HCT116 (cell line): ENCODE data around the gene FGF18. TPM values are rescaled to one million over a fixed set of nuclear protein-coding genes. Genes with fewer than 3 reads are reported as not detected.
A peak's percentile ranks its signal among the peaks of the same experiment; 100 is the strongest.

ENCODE experiments used
- ATAC-seq: fragments of 200-7000 bp; cut with Tn5 transposase; 2 replicates; pipeline ENCODE4 v1.9.1; 2020; ENCODE audit warnings: mild to moderate bottlenecking, moderate library complexity
- BruUV-seq: library from RNA; stranded (reverse); fragments of 400-500 nt; replicated peaks from 2 replicates; lab custom pipeline; 2021; lab: Mats Ljungman, UMichigan
- CTCF ChIA-PET: fragments of 300-600 bp; sonication (Branson Sonifier 250); formaldehyde crosslinking; loops from one replicate; lab custom pipeline; 2021; ENCODE audit warnings: antibody characterized with exemption; lab: Charles Lee
- POLR2A ChIA-PET: fragments of 300-600, 350-600 bp; sonication (Branson Sonifier 250); formaldehyde crosslinking; loops from one replicate; lab custom pipeline; 2021; ENCODE audit warnings: antibody characterized with exemption; lab: Charles Lee
- RAD21 ChIA-PET, 2 experiments: fragments of 300-600 bp; sonication (Branson Sonifier 250); formaldehyde crosslinking; loops; one replicate each; lab custom pipeline; 2023; ENCODE audit warnings: low total read pairs in 2 of 2; ENCODE audit not compliant: uncharacterized antibody in 2 of 2, unreplicated experiment in 2 of 2, low non-redundant PET in 1 of 2; lab: Charles Lee
- DNase-seq: peaks from one replicate; pipeline ENCODE4 v3.0.0-alpha.2; 2010; ENCODE audit warnings: low read depth, low spot score
- H2AFZ ChIP-seq: fragments of 200-600 bp; shearing (Covaris generic), sonication (generic); 2 replicates; pipeline ENCODE4 v1.6.1; 2017; ENCODE audit warnings: low read depth, mixed run types, mixed read lengths, antibody characterized with exemption, low read length; ENCODE audit not compliant: poor library complexity, severe bottlenecking
- H3K27ac ChIP-seq: 2 replicates; pipeline ENCODE4 v1.5.1; 2012; ENCODE audit warnings: low read depth, low read length
- H3K27me3 ChIP-seq: fragments of 200-600 bp; sonication (generic); 2 replicates; pipeline ENCODE4 v1.6.1; 2016; ENCODE audit warnings: mixed run types, low read length, mixed read lengths; ENCODE audit not compliant: insufficient read depth
- H3K36me3 ChIP-seq, 2 experiments: fragments of 200-500 bp in 1 of 2; fragments of 200-600 bp in 1 of 2; sonication (Bioruptor generic) in 1 of 2; sonication (generic) in 1 of 2; 2 replicates each; pipeline versions ENCODE4 v1.5.1 to v1.6.1; 2014 to 2016; ENCODE audit warnings: low read length in 2 of 2, inconsistent platforms in 1 of 2, mixed read lengths in 1 of 2, mixed run types in 1 of 2; ENCODE audit not compliant: insufficient read depth in 2 of 2, control insufficient read depth in 1 of 2
- H3K4me1 ChIP-seq, 2 experiments: fragments of 200-600 bp in 1 of 2; sonication (generic) in 1 of 2; 2 replicates each; pipeline versions ENCODE4 v1.5.1 to v1.6.1; 2012 to 2017; ENCODE audit warnings: low read length in 2 of 2, inconsistent platforms in 1 of 2, mild to moderate bottlenecking in 1 of 2, mixed read lengths in 1 of 2, mixed run types in 1 of 2, moderate library complexity in 1 of 2; ENCODE audit not compliant: insufficient read depth in 2 of 2, control insufficient read depth in 1 of 2
- H3K4me2 ChIP-seq: fragments of 200-600 bp; sonication (generic); 2 replicates; pipeline ENCODE4 v1.6.1; 2017; ENCODE audit warnings: mixed run types, low read length, mixed read lengths
- H3K4me3 ChIP-seq, 2 experiments: fragments of 200-600 bp in 1 of 2; sonication (generic) in 1 of 2; replicated peaks in 1 of 2; 2 replicates each; pipeline ENCODE4 v1.5.1; 2011 to 2016; ENCODE audit warnings: low read length in 2 of 2, control low read depth in 1 of 2, low read depth in 1 of 2, mild to moderate bottlenecking in 1 of 2, mixed read lengths in 1 of 2, mixed run types in 1 of 2
- H3K79me2 ChIP-seq: fragments of 200-600 bp; sonication (generic); 2 replicates; pipeline ENCODE4 v1.6.1; 2017; ENCODE audit warnings: mild to moderate bottlenecking, mixed run types, low read length, moderate library complexity, mixed read lengths; ENCODE audit not compliant: insufficient read depth
- H3K9ac ChIP-seq: fragments of 200-600 bp; sonication (generic); 2 replicates; pipeline ENCODE4 v1.6.1; 2016; ENCODE audit warnings: low read length, mixed read lengths
- H3K9me2 ChIP-seq: fragments of 200-600 bp; sonication (generic), shearing (Covaris generic); 2 replicates; pipeline ENCODE4 v1.6.1; 2017; ENCODE audit warnings: mixed run types, mild to moderate bottlenecking, moderate library complexity; ENCODE audit not compliant: insufficient read depth
- H3K9me3 ChIP-seq, 2 experiments: fragments of 200-500 bp in 1 of 2; fragments of 200-600 bp in 1 of 2; sonication (Bioruptor generic) in 1 of 2; sonication (generic) in 1 of 2; 2 replicates each; pipeline ENCODE4 v1.6.1; 2014 to 2017; ENCODE audit warnings: low read length in 2 of 2, mixed read lengths in 2 of 2, inconsistent platforms in 1 of 2, low read depth in 1 of 2, mild to moderate bottlenecking in 1 of 2, mixed run types in 1 of 2, moderate library complexity in 1 of 2; ENCODE audit not compliant: control insufficient read depth in 1 of 2, insufficient read depth in 1 of 2
- H4K20me1 ChIP-seq: fragments of 200-600 bp; sonication (generic), shearing (Covaris generic); 2 replicates; pipeline ENCODE4 v1.6.1; 2017; ENCODE audit warnings: mixed run types, mild to moderate bottlenecking, moderate library complexity; ENCODE audit not compliant: insufficient read depth
- ATF3 ChIP-seq: IDR thresholded peaks from 2 replicates; pipeline ENCODE4 v1.6.1; 2012
- CEBPB ChIP-seq: IDR thresholded peaks from 2 replicates; pipeline ENCODE4 v1.6.1; 2012; ENCODE audit warnings: low read depth
- POLR2A ChIP-seq: IDR thresholded peaks from 2 replicates; pipeline ENCODE4 v1.7.0; 2011; ENCODE audit warnings: borderline replicate concordance; ENCODE audit not compliant: insufficient read depth, insufficient read length; ENCODE audit errors: extremely low read depth
- POLR2AphosphoS5 ChIP-seq: IDR thresholded peaks from 2 replicates; pipeline ENCODE4 v1.6.1; 2011; ENCODE audit warnings: mild to moderate bottlenecking, low read depth, low read length, moderate library complexity
- ZFX ChIP-seq: fragments of 450-650 bp; IDR thresholded peaks from 2 replicates; pipeline ENCODE4 v1.6.1; 2017
- intact Hi-C: fragments of 100-400 bp; cut with micrococcal nuclease; formaldehyde crosslinking; loops from 2 replicates; pipeline ENCODE4 v1.10.0; 2022
- total RNA-seq: library from RNA; stranded (reverse); gene quantifications from one replicate; pipeline ENCODE4 v1.2.1, GENCODE V29; 2021; ENCODE audit not compliant: unreplicated experiment

The FGF18 gene
- total RNA-seq, 1 experiment from 2014 or later, result 0.96 TPM

GRCh38 chr5:171462928-171463861, 43.7 kb downstream of the FGF18 start:
- Histone ChIP-seq H3K79me2 (no peaks in the 10 kb centered on the region), H3K27ac (no peak overlapping the region), H3K9ac (no peak overlapping the region), H3K4me1 (no peaks in the 10 kb centered on the region), H3K4me3 (no peak overlapping the region), H3K9me2 (no peaks in the 10 kb centered on the region), H3K9me3 (no peaks in the 10 kb centered on the region), H4K20me1 (no peaks in the 10 kb centered on the region), H3K4me2 (no peak overlapping the region), H2AFZ (no peak overlapping the region), H3K36me3 (no peaks in the 10 kb centered on the region), H3K27me3 (no peaks in the 10 kb centered on the region)
- peak; percentile 52; the same call in 1 of the 2 replicates for TF ChIP-seq POLR2AphosphoS5
- TF ChIP-seq CEBPB, result peak; percentile 95
- no peak for TF ChIP-seq POLR2A
- RAD21 ChIA-PET, result no interaction called here
- ATAC-seq (no peak), DNase-seq (peak; percentile 29)
- TSS peak; percentile 96 for BruUV-seq
- POLR2A ChIA-PET, result interaction anchor here (1.5 kb wide), 1 partner anchor 10 kb away, joined by 5 read pairs; no protein-coding TSS in a partner anchor
- CTCF ChIA-PET, result interaction anchor here (1.3 kb wide), 1 partner anchor 21 kb away, joined by 4 read pairs; no protein-coding TSS in a partner anchor
- intact Hi-C loops, result loop anchor here (1.0 kb wide), 1 partner anchor 21 kb away; no protein-coding TSS in a partner anchor

- Histone ChIP-seq H3K9me2 (no peaks in the 10 kb centered on the region), H3K79me2 (no peaks in the 10 kb centered on the region), H3K27ac (no peak overlapping the region), H3K9me3 (no peaks in the 10 kb centered on the region), H4K20me1 (no peaks in the 10 kb centered on the region), H3K4me1 (no peaks in the 10 kb centered on the region), H3K36me3 (no peaks in the 10 kb centered on the region), H3K4me2 (no peak overlapping the region), H3K4me3 (no peak overlapping the region), H3K9ac (no peak overlapping the region), H2AFZ (no peak overlapping the region), H3K27me3 (no peaks in the 10 kb centered on the region)
- DNase-seq (no peak), ATAC-seq (no peak)
- ChIA-PET RAD21 (no interaction called here), CTCF (interaction anchor here (1.0 kb wide), 1 partner anchor 143 kb away, joined by 3 read pairs; no protein-coding TSS in a partner anchor), POLR2A (interaction anchor here (1.5 kb wide), 1 partner anchor 11 kb away, joined by 5 read pairs; no protein-coding TSS in a partner anchor)
- no TSS peak for BruUV-seq
- TF ChIP-seq ZFX (no peak), ATF3 (no peak)
- intact Hi-C loops, result loop anchor here (1.0 kb wide), 1 partner anchor 20 kb away; no protein-coding TSS in a partner anchor
Measured at GRCh38 chr5:171463862-171464229, 44.4 kb downstream of the FGF18 start.
